Ishikawa (cell line): ENCODE measurements around the gene TEX11.

Experiments
- CEBPB ChIP-seq: IDR thresholded peaks from 2 replicates; pipeline ENCODE4 v1.6.1; 2012
- EGR1 ChIP-seq: IDR thresholded peaks from 2 replicates; pipeline ENCODE4 v1.6.1; 2012
- EP300 ChIP-seq: IDR thresholded peaks from 2 replicates; pipeline ENCODE4 v1.6.1; 2012; ENCODE audit warnings: borderline replicate concordance
- MAX ChIP-seq: IDR thresholded peaks from 2 replicates; pipeline ENCODE4 v1.6.1; 2012
- RAD21 ChIP-seq: IDR thresholded peaks from 2 replicates; pipeline ENCODE4 v1.6.1; 2012; ENCODE audit warnings: low read depth
- REST ChIP-seq: IDR thresholded peaks from 2 replicates; pipeline ENCODE4 v1.6.1; 2012; ENCODE audit warnings: low read depth, mild to moderate bottlenecking
- TAF1 ChIP-seq: IDR thresholded peaks from 2 replicates; pipeline ENCODE4 v1.6.1; 2012; ENCODE audit warnings: low read depth, mild to moderate bottlenecking
- TCF12 ChIP-seq: IDR thresholded peaks from 2 replicates; pipeline ENCODE4 v1.6.1; 2012; ENCODE audit warnings: low read depth
- USF1 ChIP-seq: IDR thresholded peaks from 2 replicates; pipeline ENCODE4 v1.6.1; 2012
- YY1 ChIP-seq: IDR thresholded peaks from 2 replicates; pipeline ENCODE4 v1.6.1; 2012; ENCODE audit warnings: low read depth
- ZBTB7A ChIP-seq: IDR thresholded peaks from 2 replicates; pipeline ENCODE4 v1.6.1; 2012; ENCODE audit warnings: low read depth

GRCh38 chrX:70552130-70552704 lies 356.3 kb downstream of the TEX11 start:
- TF ChIP-seq EP300: no peak
- TF ChIP-seq EGR1: no peak
- TF ChIP-seq REST: no peak
- TF ChIP-seq TAF1: no peak
- TF ChIP-seq USF1: no peak
- no peak for TF ChIP-seq YY1
- no peak for TF ChIP-seq ZBTB7A
- no peak for TF ChIP-seq MAX
- TF ChIP-seq RAD21: no peak
- no peak for TF ChIP-seq TCF12
- no peak for TF ChIP-seq CEBPB
